ENCODE measurements around the gene ZFR. TPM values are rescaled to one million over a fixed set of nuclear protein-coding genes. Genes with fewer than 3 reads are reported as not detected.

Gene ZFR
- total RNA-seq, 1 donor from 2014 or later: 89.8 TPM

- TF ChIP-seq CTCF (conservative IDR thresholded peaks at IDR 0.05): no peak
- H3K4me3 Mint-ChIP-seq: no peak overlapping the region
- DNase-seq (ENCODE audit: low read depth, low spot score): no peak
- no peak overlapping the region for H3K27ac Mint-ChIP-seq (ENCODE audit: unreplicated experiment)
- peaks cover 29% of the 10 kb centered on the region for H3K36me3 Mint-ChIP-seq (ENCODE audit: low read depth)
- peaks cover 24% of the 10 kb centered on the region for H3K9me3 Mint-ChIP-seq
- no peaks in the 10 kb centered on the region for H3K4me1 Mint-ChIP-seq
- no peaks in the 10 kb centered on the region for H3K27me3 Mint-ChIP-seq (ENCODE audit: low read depth)
Observed at GRCh38 chr5:32346869-32347268, 97.7 kb downstream of the ZFR start.

DNA sequence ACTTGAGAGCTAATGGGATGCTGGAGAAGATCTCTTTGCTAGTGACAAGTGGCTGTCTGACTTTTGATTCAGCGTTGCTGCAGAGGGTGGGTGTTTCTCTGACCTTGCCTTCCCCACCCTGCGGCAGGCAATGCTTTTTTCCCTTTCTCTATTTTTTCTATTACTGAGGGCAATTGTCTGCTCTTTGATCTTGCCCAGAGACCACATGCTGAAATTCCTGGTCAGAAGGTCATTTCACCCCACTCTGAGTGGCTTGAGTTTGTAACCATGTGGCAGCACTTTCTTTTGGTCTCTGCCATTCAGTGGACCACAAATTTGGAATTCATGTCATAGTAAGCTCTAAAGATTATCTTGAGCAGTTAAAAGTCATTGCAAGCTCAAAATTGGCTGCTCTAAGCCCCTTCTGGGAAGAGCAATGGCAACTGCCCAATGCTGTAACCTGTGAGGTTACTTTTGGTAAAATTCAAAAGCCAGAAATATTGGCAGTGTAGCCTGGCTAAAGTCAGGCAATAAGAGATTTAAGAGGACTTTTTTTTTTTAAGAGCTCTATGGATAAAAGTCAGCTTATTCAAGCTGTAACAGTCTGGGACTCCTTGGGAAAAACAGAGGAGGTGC is 101.4 kb downstream of the ZFR start:
- Mint-ChIP-seq H3K4me1 (no peaks in the 10 kb centered on the region), H3K36me3 (ENCODE audit: low read depth) (peaks cover 24% of the 10 kb centered on the region), H3K9me3 (peaks cover 22% of the 10 kb centered on the region), H3K4me3 (no peak overlapping the region), H3K27me3 (ENCODE audit: low read depth) (no peaks in the 10 kb centered on the region), H3K27ac (ENCODE audit: unreplicated experiment) (no peak overlapping the region)
- no peak for DNase-seq (ENCODE audit: low read depth, low spot score)
- no peak for TF ChIP-seq CTCF (conservative IDR thresholded peaks at IDR 0.05)

- no peak for DNase-seq (ENCODE audit: low read depth, low spot score)
- Mint-ChIP-seq H3K36me3 (ENCODE audit: low read depth) (peaks cover 24% of the 10 kb centered on the region), H3K27ac (ENCODE audit: unreplicated experiment) (no peak overlapping the region), H3K9me3 (peaks cover 20% of the 10 kb centered on the region), H3K4me3 (no peak overlapping the region), H3K27me3 (ENCODE audit: low read depth) (no peaks in the 10 kb centered on the region), H3K4me1 (no peaks in the 10 kb centered on the region)
- no peak for TF ChIP-seq CTCF (conservative IDR thresholded peaks at IDR 0.05)
Observed at GRCh38 chr5:32342656-32343055, 101.9 kb downstream of the ZFR start.

DNA sequence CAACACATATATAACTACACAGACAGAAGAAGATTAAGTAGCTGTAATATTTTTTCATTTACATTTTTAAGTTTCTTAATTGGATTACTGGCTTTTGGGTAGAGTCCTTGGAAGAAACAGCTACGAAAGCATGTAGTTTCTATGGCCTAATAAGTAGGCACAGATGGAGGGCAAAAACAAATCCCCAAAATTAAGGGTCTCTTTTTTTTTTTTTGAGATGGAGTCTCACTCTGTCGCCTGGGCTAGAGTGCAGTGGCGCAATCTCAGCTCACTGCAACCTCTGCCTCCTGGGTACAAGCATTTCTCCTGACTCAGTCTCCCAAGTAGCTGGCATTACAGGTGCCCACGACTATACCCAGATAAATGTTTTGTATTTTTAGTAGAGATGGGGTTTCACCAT is 104.7 kb downstream of the ZFR start:
- Mint-ChIP-seq H3K4me1 (no peaks in the 10 kb centered on the region), H3K27me3 (ENCODE audit: low read depth) (no peaks in the 10 kb centered on the region), H3K9me3 (peaks cover 27% of the 10 kb centered on the region), H3K4me3 (no peak overlapping the region), H3K27ac (ENCODE audit: unreplicated experiment) (no peak overlapping the region), H3K36me3 (ENCODE audit: low read depth) (peaks cover 17% of the 10 kb centered on the region)
- no peak for DNase-seq (ENCODE audit: low read depth, low spot score)
- TF ChIP-seq CTCF (conservative IDR thresholded peaks at IDR 0.05): no peak

- Mint-ChIP-seq H3K27me3 (ENCODE audit: low read depth) (no peaks in the 10 kb centered on the region), H3K4me1 (no peaks in the 10 kb centered on the region), H3K4me3 (no peak overlapping the region), H3K36me3 (ENCODE audit: low read depth) (peaks cover 17% of the 10 kb centered on the region), H3K9me3 (peaks cover 32% of the 10 kb centered on the region), H3K27ac (ENCODE audit: unreplicated experiment) (no peak overlapping the region)
- no peak for TF ChIP-seq CTCF (conservative IDR thresholded peaks at IDR 0.05)
- no peak for DNase-seq (ENCODE audit: low read depth, low spot score)
Observed at GRCh38 chr5:32339198-32339597, 105.3 kb downstream of the ZFR start.

Measured in neural crest cell (in vitro differentiated cells).